IMR-90 (cell line): ENCODE measurements around the gene RTP5. TPM values are rescaled to one million over a fixed set of nuclear protein-coding genes. Genes with fewer than 3 reads are reported as not detected.
A peak's percentile ranks its signal among the peaks of the same experiment; 100 is the strongest.

ENCODE experiments used
- ATAC-seq: fragments of 200-7000 bp; cut with Tn5 transposase; 2 replicates; pipeline ENCODE4 v1.9.1; 2020; ENCODE audit warnings: low read depth, mild to moderate bottlenecking, moderate library complexity
- BruUV-seq: library from RNA; stranded (reverse); fragments of 400-500 nt; replicated peaks from 2 replicates; lab custom pipeline; 2021; lab: Mats Ljungman, UMichigan
- CTCF ChIA-PET: fragments of 300-600 bp; formaldehyde crosslinking; extraction: SDS; loops from one replicate; lab custom pipeline; 2021; ENCODE audit warnings: antibody characterized with exemption; lab: Yijun Ruan, JAX
- POLR2A ChIA-PET: fragments of 300-600 bp; sonication (Branson Sonifier 250); formaldehyde crosslinking; loops from one replicate; lab custom pipeline; 2022; ENCODE audit warnings: antibody characterized with exemption; ENCODE audit not compliant: unreplicated experiment; lab: Charles Lee
- DNase-seq: peaks from one replicate; pipeline ENCODE4 v3.0.0; 2013
- H2AFZ ChIP-seq: replicated peaks from 2 replicates; pipeline ENCODE3; 2013; ENCODE audit warnings: low read length, mild to moderate bottlenecking; ENCODE audit not compliant: poor library complexity
- H2AK5ac ChIP-seq: 2 replicates; pipeline ENCODE4 v1.6.1; 2013; ENCODE audit warnings: low read depth, low read length, inconsistent platforms
- H2AK9ac ChIP-seq: replicated peaks from 2 replicates; pipeline ENCODE3; 2013; ENCODE audit warnings: mild to moderate bottlenecking, low read depth, low read length, moderate library complexity; ENCODE audit not compliant: poor library complexity
- H2BK120ac ChIP-seq: 2 replicates; pipeline ENCODE4 v1.6.1; 2013; ENCODE audit warnings: low read depth, low read length, inconsistent platforms
- H2BK15ac ChIP-seq: 3 replicates; pipeline ENCODE4 v1.6.1; 2013; ENCODE audit warnings: low read depth, low read length, inconsistent platforms
- H2BK20ac ChIP-seq: 2 replicates; pipeline ENCODE4 v1.6.1; 2013; ENCODE audit warnings: low read depth, mild to moderate bottlenecking, inconsistent platforms, low read length, moderate library complexity
- H2BK5ac ChIP-seq: 2 replicates; pipeline ENCODE4 v1.6.1; 2013; ENCODE audit warnings: mild to moderate bottlenecking, low read depth, low read length, inconsistent platforms; ENCODE audit not compliant: poor library complexity, severe bottlenecking
- H3K14ac ChIP-seq: replicated peaks from 2 replicates; pipeline ENCODE4 v1.6.1; 2013; ENCODE audit warnings: low read depth, low read length, inconsistent platforms
- H3K18ac ChIP-seq: 2 replicates; pipeline ENCODE4 v1.6.1; 2013; ENCODE audit warnings: low read depth, low read length, control low read depth
- H3K23ac ChIP-seq: 2 replicates; pipeline ENCODE4 v1.6.1; 2013; ENCODE audit warnings: low read depth, low read length, inconsistent platforms
- H3K27ac ChIP-seq: 2 replicates; pipeline ENCODE4 v1.5.1; 2013; ENCODE audit warnings: mild to moderate bottlenecking, control low read depth, low read length; ENCODE audit not compliant: insufficient read depth
- H3K27me3 ChIP-seq: 2 replicates; pipeline ENCODE4 v1.6.1; 2013; ENCODE audit warnings: low read length; ENCODE audit not compliant: control insufficient read depth, insufficient read depth
- H3K36me3 ChIP-seq: 2 replicates; pipeline ENCODE4 v1.6.1; 2013; ENCODE audit warnings: low read length, mixed read lengths; ENCODE audit not compliant: control insufficient read depth, insufficient read depth
- H3K4ac ChIP-seq: 2 replicates; pipeline ENCODE4 v1.6.1; 2013; ENCODE audit warnings: low read depth, low read length, inconsistent platforms
- H3K4me1 ChIP-seq: 2 replicates; pipeline ENCODE4 v1.6.1; 2013; ENCODE audit warnings: low read length, mixed read lengths; ENCODE audit not compliant: control insufficient read depth, insufficient read depth
- H3K4me2 ChIP-seq: 2 replicates; pipeline ENCODE4 v1.6.1; 2013; ENCODE audit warnings: low read depth, mild to moderate bottlenecking, control low read depth, low read length, moderate library complexity
- H3K4me3 ChIP-seq: 2 replicates; pipeline ENCODE4 v1.5.1; 2013; ENCODE audit warnings: low read depth, mild to moderate bottlenecking, control low read depth, low read length, moderate library complexity; ENCODE audit not compliant: insufficient read depth
- H3K56ac ChIP-seq: 2 replicates; pipeline ENCODE4 v1.6.1; 2013; ENCODE audit warnings: low read length, inconsistent platforms; ENCODE audit not compliant: insufficient read depth; ENCODE audit errors: extremely low read depth
- H3K79me1 ChIP-seq, 2 experiments: 2 replicates each; pipeline ENCODE4 v1.6.1; 2013; ENCODE audit warnings: low read length in 2 of 2, inconsistent platforms in 1 of 2, low read depth in 1 of 2
- H3K9ac ChIP-seq: 2 replicates; pipeline ENCODE4 v1.6.1; 2013; ENCODE audit warnings: low read depth, low read length, control low read depth
- H3K9me1 ChIP-seq: 2 replicates; pipeline ENCODE4 v1.6.1; 2013; ENCODE audit warnings: low read length, inconsistent platforms; ENCODE audit not compliant: insufficient read depth
- H3K9me3 ChIP-seq: 2 replicates; pipeline ENCODE4 v1.6.1; 2013; ENCODE audit warnings: low read length; ENCODE audit not compliant: control insufficient read depth, insufficient read depth
- H4K20me1 ChIP-seq: 2 replicates; pipeline ENCODE4 v1.6.1; 2013; ENCODE audit warnings: low read length, inconsistent platforms; ENCODE audit not compliant: insufficient read depth
- H4K5ac ChIP-seq: 2 replicates; pipeline ENCODE4 v1.6.1; 2013; ENCODE audit warnings: mild to moderate bottlenecking, low read depth, low read length, control low read depth
- H4K8ac ChIP-seq, 2 experiments: 2 replicates each; pipeline ENCODE4 v1.6.1; 2013; ENCODE audit warnings: low read depth in 2 of 2, low read length in 2 of 2, control low read depth in 1 of 2, inconsistent platforms in 1 of 2
- H4K91ac ChIP-seq: 2 replicates; pipeline ENCODE4 v1.6.1; 2013; ENCODE audit warnings: low read depth, low read length, inconsistent platforms; ENCODE audit not compliant: insufficient read depth
- BHLHE40 ChIP-seq: fragments of 150-350 bp; IDR thresholded peaks from 2 replicates; pipeline ENCODE4 v1.6.1; 2016; ENCODE audit warnings: mild to moderate bottlenecking, low read depth, low read length
- CEBPB ChIP-seq: IDR thresholded peaks from 2 replicates; pipeline ENCODE4 v1.6.1; 2012; ENCODE audit warnings: low read depth, low read length, improper control_type of control experiment
- CHD1 ChIP-seq: IDR thresholded peaks from 2 replicates; pipeline ENCODE4 v1.6.1; 2012; ENCODE audit warnings: low read depth, low read length, improper control_type of control experiment
- FOS ChIP-seq: fragments of 150-350 bp; IDR thresholded peaks from 2 replicates; pipeline ENCODE4 v1.6.1; 2016; ENCODE audit warnings: low read depth, low read length
- MAZ ChIP-seq: IDR thresholded peaks from 2 replicates; pipeline ENCODE4 v1.6.1; 2012; ENCODE audit warnings: low read depth, mild to moderate bottlenecking, low read length, improper control_type of control experiment, moderate library complexity, borderline replicate concordance
- MXI1 ChIP-seq: IDR thresholded peaks from 2 replicates; pipeline ENCODE4 v1.6.1; 2012; ENCODE audit warnings: low read depth, mild to moderate bottlenecking, low read length, moderate library complexity, borderline replicate concordance
- NFE2L2 ChIP-seq: fragments of 150-350 bp; IDR thresholded peaks from 2 replicates; pipeline ENCODE4 v1.6.1; 2016; ENCODE audit warnings: low read depth, mild to moderate bottlenecking, low read length
- RAD21 ChIP-seq: IDR thresholded peaks from 2 replicates; pipeline ENCODE4 v1.6.1; 2012; ENCODE audit warnings: low read length, improper control_type of control experiment
- RCOR1 ChIP-seq: IDR thresholded peaks from 2 replicates; pipeline ENCODE4 v1.6.1; 2012; ENCODE audit warnings: mild to moderate bottlenecking, low read length, improper control_type of control experiment; ENCODE audit not compliant: insufficient replicate concordance
- RFX5 ChIP-seq: IDR thresholded peaks from 2 replicates; pipeline ENCODE4 v1.8.0; 2012; ENCODE audit warnings: low read depth, mild to moderate bottlenecking, low read length, moderate library complexity
- SMC3 ChIP-seq: fragments of 150-350 bp; IDR thresholded peaks from 2 replicates; pipeline ENCODE4 v1.6.1; 2016; ENCODE audit warnings: low read depth, mild to moderate bottlenecking, antibody characterized with exemption, low read length, moderate library complexity
- USF2 ChIP-seq: fragments of 150-350 bp; IDR thresholded peaks from 2 replicates; pipeline ENCODE4 v1.6.1; 2017; ENCODE audit warnings: mild to moderate bottlenecking, antibody characterized with exemption, low read length, low read depth
- WGBS, 2 experiments: methylation state at CpG; one replicate each; pipeline versions ENCODE4 v1.1.5 to v1.1.7; 2013; ENCODE audit warnings: missing lambda C conversion rate in 2 of 2; ENCODE audit not compliant: insufficient read length in 1 of 2; ENCODE audit errors: extremely low coverage in 2 of 2; 5-methylcytosine and 5-hydroxymethylcytosine counted together
- dilution Hi-C: fragments of 300-500 bp; cut with HindIII; formaldehyde crosslinking; loops from one replicate; pipeline ENCODE4 v1.14.3; 2018; ENCODE audit warnings: low sequenced_read_pairs; ENCODE audit not compliant: unreplicated experiment
- in situ Hi-C: fragments of 300-500 bp; cut with MboI; formaldehyde crosslinking; loops from 3 replicates; pipeline ENCODE4 v1.14.3; 2019; ENCODE audit warnings: low sequenced_read_pairs, inconsistent platforms, mixed read lengths
- intact Hi-C: fragments of 100-400 bp; cut with micrococcal nuclease; formaldehyde crosslinking; loops from 2 replicates; pipeline ENCODE4 v1.10.0; 2022
- polyA plus RNA-seq, 3 experiments: library from polyadenylated mRNA; depleted of rRNA; stranded (reverse); fragments of >200 nt; gene quantifications; 2 replicates each; pipeline ENCODE4 v1.2.3, GENCODE V29; 2012; ENCODE audit warnings: low replicate concordance in 1 of 3
- total RNA-seq: library from RNA; depleted of rRNA; stranded (reverse); fragments of >200 nt; gene quantifications from 2 replicates; pipeline ENCODE4 v1.2.3, GENCODE V29; 2012
- TF ChIP-seq, protein P1 (sequence below): fragments of 150-350 bp; IDR thresholded peaks from 2 replicates; pipeline ENCODE4 v1.6.1; 2016; ENCODE audit warnings: low read depth, mild to moderate bottlenecking, low read length, moderate library complexity, borderline replicate concordance
- TF ChIP-seq, protein P2 (sequence below): conservative IDR thresholded peaks from 2 replicates; pipeline ENCODE4 v1.5.1; 2012; ENCODE audit warnings: mild to moderate bottlenecking, low read depth, low read length, improper control_type of control experiment

Gene RTP5
- total and polyA plus RNA-seq, 2 of the 4 experiments (the other 2 are of a cell fraction) = not detected

- H3K4me3 ChIP-seq = no peak overlapping the region
- no peak overlapping the region for H3K27ac ChIP-seq
- H3K4ac ChIP-seq = no peak overlapping the region
- in situ Hi-C loops = loop anchor here (5.0 kb wide), 1 partner anchor 212 kb away; no protein-coding TSS in a partner anchor
- BruUV-seq = no TSS peak
- no peak overlapping the region for H3K56ac ChIP-seq
- H3K27me3 ChIP-seq = no peaks in the 10 kb centered on the region
- intact Hi-C loops = loop anchor here (2.0 to 10.0 kb wide), 2 partner anchors 175 to 215 kb away; partner anchors contain the start of gene ING5
- no peak for TF ChIP-seq CHD1
- TF ChIP-seq FOS = no peak
- no peak for TF ChIP-seq NFE2L2
- TF ChIP-seq CEBPB = no peak
- TF ChIP-seq, protein P1, sequence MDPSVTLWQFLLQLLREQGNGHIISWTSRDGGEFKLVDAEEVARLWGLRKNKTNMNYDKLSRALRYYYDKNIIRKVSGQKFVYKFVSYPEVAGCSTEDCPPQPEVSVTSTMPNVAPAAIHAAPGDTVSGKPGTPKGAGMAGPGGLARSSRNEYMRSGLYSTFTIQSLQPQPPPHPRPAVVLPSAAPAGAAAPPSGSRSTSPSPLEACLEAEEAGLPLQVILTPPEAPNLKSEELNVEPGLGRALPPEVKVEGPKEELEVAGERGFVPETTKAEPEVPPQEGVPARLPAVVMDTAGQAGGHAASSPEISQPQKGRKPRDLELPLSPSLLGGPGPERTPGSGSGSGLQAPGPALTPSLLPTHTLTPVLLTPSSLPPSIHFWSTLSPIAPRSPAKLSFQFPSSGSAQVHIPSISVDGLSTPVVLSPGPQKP = no peak
- TF ChIP-seq, protein P2, sequence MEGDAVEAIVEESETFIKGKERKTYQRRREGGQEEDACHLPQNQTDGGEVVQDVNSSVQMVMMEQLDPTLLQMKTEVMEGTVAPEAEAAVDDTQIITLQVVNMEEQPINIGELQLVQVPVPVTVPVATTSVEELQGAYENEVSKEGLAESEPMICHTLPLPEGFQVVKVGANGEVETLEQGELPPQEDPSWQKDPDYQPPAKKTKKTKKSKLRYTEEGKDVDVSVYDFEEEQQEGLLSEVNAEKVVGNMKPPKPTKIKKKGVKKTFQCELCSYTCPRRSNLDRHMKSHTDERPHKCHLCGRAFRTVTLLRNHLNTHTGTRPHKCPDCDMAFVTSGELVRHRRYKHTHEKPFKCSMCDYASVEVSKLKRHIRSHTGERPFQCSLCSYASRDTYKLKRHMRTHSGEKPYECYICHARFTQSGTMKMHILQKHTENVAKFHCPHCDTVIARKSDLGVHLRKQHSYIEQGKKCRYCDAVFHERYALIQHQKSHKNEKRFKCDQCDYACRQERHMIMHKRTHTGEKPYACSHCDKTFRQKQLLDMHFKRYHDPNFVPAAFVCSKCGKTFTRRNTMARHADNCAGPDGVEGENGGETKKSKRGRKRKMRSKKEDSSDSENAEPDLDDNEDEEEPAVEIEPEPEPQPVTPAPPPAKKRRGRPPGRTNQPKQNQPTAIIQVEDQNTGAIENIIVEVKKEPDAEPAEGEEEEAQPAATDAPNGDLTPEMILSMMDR = no peak
- no peak for TF ChIP-seq BHLHE40
- no peak for TF ChIP-seq SMC3
- TF ChIP-seq RCOR1 = no peak
- no peak for TF ChIP-seq RFX5
- TF ChIP-seq RAD21 = no peak
- TF ChIP-seq MXI1 = no peak
- TF ChIP-seq USF2 = no peak
- TF ChIP-seq MAZ = no peak
- H3K36me3 ChIP-seq = no peaks in the 10 kb centered on the region
- DNase-seq (no peak), ATAC-seq (no peak)
- no peak overlapping the region for H4K91ac ChIP-seq
- H2BK20ac ChIP-seq = no peak overlapping the region
- H3K4me1 ChIP-seq = no peaks in the 10 kb centered on the region
- no CpG with 5 or more reads among the region's 9 CpGs for WGBS, 2 experiments
- H2BK5ac ChIP-seq = no peak overlapping the region
- no peaks in the 10 kb centered on the region for H3K9me3 ChIP-seq
- POLR2A ChIA-PET = no interaction called here
- no peak overlapping the region for H2BK120ac ChIP-seq
- H4K8ac ChIP-seq = no peak overlapping the region
- CTCF ChIA-PET = interaction anchor here (1.1 to 1.5 kb wide), 2 partner anchors 111 to 214 kb away, joined by 5 to 7 read pairs; no protein-coding TSS in a partner anchor
- H4K20me1 ChIP-seq = no peaks in the 10 kb centered on the region
- no peak overlapping the region for H3K14ac ChIP-seq
- H3K79me1 ChIP-seq = no peaks in the 10 kb centered on the region
- H4K5ac ChIP-seq = no peak overlapping the region
- no peak overlapping the region for H2AK5ac ChIP-seq
- dilution Hi-C loops = no loop called here
- no peak overlapping the region for H3K9ac ChIP-seq
- no peaks in the 10 kb centered on the region for H3K9me1 ChIP-seq
- H3K4me2 ChIP-seq = no peak overlapping the region
- no peak overlapping the region for H3K23ac ChIP-seq
- no peak overlapping the region for H2AFZ ChIP-seq
- H2BK15ac ChIP-seq = no peak overlapping the region
- no peak overlapping the region for H3K18ac ChIP-seq
- H2AK9ac ChIP-seq = peak overlapping the region; percentile 72
Observed at GRCh38 chr2:241879326-241879725, 9.8 kb downstream of the RTP5 start.
